Measurements from ENCODE around the gene KRTAP20-2. TPM values are rescaled to one million over a fixed set of nuclear protein-coding genes. Genes with fewer than 3 reads are reported as not detected.

Gene KRTAP20-2
- total RNA-seq, 1 donor from 2014 or later = not detected

- POLR2A ChIA-PET = no interaction called here
- no peak for TF ChIP-seq CTCF (IDR thresholded peaks at IDR 0.05)
- Mint-ChIP-seq H3K4me3 (no peak overlapping the region), H3K27me3 (no peaks in the 10 kb centered on the region), H3K4me1 (no peaks in the 10 kb centered on the region), H3K27ac (no peak overlapping the region), H3K36me3 (ENCODE audit: low read depth) (no peaks in the 10 kb centered on the region), H3K9me3 (peaks cover 9% of the 10 kb centered on the region)
- no peak for DNase-seq
- intact Hi-C loops (cut with micrococcal nuclease) = no loop called here
- ATAC-seq (ENCODE audit: low read depth) = no peak
- CTCF ChIA-PET = no interaction called here
Measured at GRCh38 chr21:30684506-30684905, 49.5 kb downstream of the KRTAP20-2 start.

Other genes starting within 250 kb of the KRTAP20-2 start
- gene KRTAP13-1, start 239.2 kb upstream of the KRTAP20-2 start, total RNA-seq = not detected in 2 replicates
- gene KRTAP13-3, start 209.3 kb upstream of the KRTAP20-2 start, total RNA-seq = not detected in 2 replicates
- not detected in 2 replicates for gene KRTAP13-4, start 205.0 kb upstream of the KRTAP20-2 start, total RNA-seq
- gene KRTAP15-1, start 194.9 kb upstream of the KRTAP20-2 start, total RNA-seq = not detected in 2 replicates
- gene KRTAP19-1, start 154.8 kb upstream of the KRTAP20-2 start, total RNA-seq = not detected in 2 replicates
- gene KRTAP19-2, start 147.8 kb upstream of the KRTAP20-2 start, total RNA-seq = not detected in 2 replicates
- gene KRTAP19-3, start 143.2 kb upstream of the KRTAP20-2 start, total RNA-seq = not detected in 2 replicates
- not detected in 2 replicates for gene KRTAP19-4, start 138.0 kb upstream of the KRTAP20-2 start, total RNA-seq
- not detected in 2 replicates for gene KRTAP19-5, start 133.1 kb upstream of the KRTAP20-2 start, total RNA-seq
- gene KRTAP19-6, start 93.3 kb upstream of the KRTAP20-2 start, total RNA-seq = not detected in 2 replicates
- not detected in 2 replicates for gene KRTAP19-7, start 73.9 kb upstream of the KRTAP20-2 start, total RNA-seq
- not detected in 2 replicates for gene KRTAP22-2, start 44.8 kb upstream of the KRTAP20-2 start, total RNA-seq
- not detected in 2 replicates for gene KRTAP6-3, start 42.8 kb upstream of the KRTAP20-2 start, total RNA-seq
- not detected in 2 replicates for gene KRTAP6-2, start 36.3 kb upstream of the KRTAP20-2 start, total RNA-seq
- gene KRTAP22-1, start 34.1 kb upstream of the KRTAP20-2 start, total RNA-seq = not detected in 2 replicates
- gene KRTAP6-1, start 21.3 kb upstream of the KRTAP20-2 start, total RNA-seq = not detected in 2 replicates
- gene KRTAP20-1, start 18.8 kb upstream of the KRTAP20-2 start, total RNA-seq = not detected in 2 replicates
- not detected in 2 replicates for gene KRTAP20-4, start 14.6 kb upstream of the KRTAP20-2 start, total RNA-seq
- not detected in 2 replicates for gene KRTAP20-3, start 7.7 kb downstream of the KRTAP20-2 start, total RNA-seq
- gene KRTAP21-3, start 83.6 kb downstream of the KRTAP20-2 start, total RNA-seq = not detected in 2 replicates
- gene KRTAP21-2, start 112.1 kb downstream of the KRTAP20-2 start, total RNA-seq = not detected in 2 replicates
- not detected in 2 replicates for gene KRTAP21-1, start 120.2 kb downstream of the KRTAP20-2 start, total RNA-seq
- not detected in 2 replicates for gene KRTAP8-1, start 178.1 kb downstream of the KRTAP20-2 start, total RNA-seq
- gene KRTAP7-1, start 194.6 kb downstream of the KRTAP20-2 start, total RNA-seq = not detected in 2 replicates
- gene KRTAP11-1, start 246.4 kb downstream of the KRTAP20-2 start, total RNA-seq = not detected in 2 replicates

All from activated B cell treated with CpG ODN at 0.5 μM for 24 hours (primary cell).